NCI-H82 treated with DMSO at 0.1 percent for 48 hours (cell line): ENCODE measurements around the gene DCD.
"Not testable (repeated sequence)": the region's sequence is repeated elsewhere in the genome, so short reads cannot be mapped to it uniquely, and the experiment has no call there.

Experiments used
- DNase-seq: peaks from one replicate; lab custom pipeline; 2025; ENCODE audit not compliant: unreplicated experiment; lab: John Stamatoyannopoulos, UW

DCD gene, protein sequence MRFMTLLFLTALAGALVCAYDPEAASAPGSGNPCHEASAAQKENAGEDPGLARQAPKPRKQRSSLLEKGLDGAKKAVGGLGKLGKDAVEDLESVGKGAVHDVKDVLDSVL

GRCh38 chr12:54648265-54648664, at the start of gene DCD:
DCD (minus strand) TSS chr12:54648365; CDS start chr12:54648303, 62 bp downstream.
- DNase-seq, result no peak

DNA sequence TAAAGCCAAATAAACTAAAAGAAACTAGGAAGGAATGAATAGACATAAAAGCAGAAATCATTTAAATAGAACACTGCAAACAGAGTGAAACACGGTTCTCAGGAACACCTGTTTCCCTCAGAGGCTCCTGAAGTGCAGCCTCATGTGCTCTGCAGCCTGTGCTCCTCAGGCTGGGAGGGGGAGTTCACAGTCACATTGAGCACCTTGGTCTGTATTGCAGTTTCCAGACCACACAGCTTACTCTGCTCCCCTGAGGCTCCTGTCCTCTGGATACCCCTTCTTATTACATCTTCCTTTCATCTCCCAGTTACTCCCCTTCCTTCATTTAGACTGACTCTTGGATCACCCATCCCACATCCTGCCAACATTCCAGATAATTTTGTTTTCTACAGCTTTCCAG, 49.7 kb upstream of the DCD start:
- no peak for DNase-seq

DNA sequence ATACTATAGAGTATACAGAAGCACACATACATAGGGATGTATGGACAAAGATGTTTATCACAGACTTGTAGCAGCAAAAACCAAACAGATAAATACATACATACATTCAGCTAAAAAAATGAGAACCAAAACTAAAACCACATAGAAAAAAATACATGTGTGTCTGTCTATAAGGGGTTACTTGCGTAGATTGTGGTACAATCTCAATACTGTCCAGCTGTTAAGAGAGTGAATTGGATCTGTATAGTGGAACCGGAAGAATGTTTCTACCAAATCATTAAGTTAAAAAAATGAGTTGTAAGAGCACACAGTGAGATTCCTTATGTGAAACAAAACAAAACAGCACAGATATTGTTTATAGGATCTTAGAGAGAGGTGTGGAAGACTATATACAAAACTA, 44.2 kb upstream of the DCD start:
- DNase-seq, result no peak

- DNase-seq, result no peak
Measured at GRCh38 chr12:54689984-54690383, 41.8 kb upstream of the DCD start.

DNA sequence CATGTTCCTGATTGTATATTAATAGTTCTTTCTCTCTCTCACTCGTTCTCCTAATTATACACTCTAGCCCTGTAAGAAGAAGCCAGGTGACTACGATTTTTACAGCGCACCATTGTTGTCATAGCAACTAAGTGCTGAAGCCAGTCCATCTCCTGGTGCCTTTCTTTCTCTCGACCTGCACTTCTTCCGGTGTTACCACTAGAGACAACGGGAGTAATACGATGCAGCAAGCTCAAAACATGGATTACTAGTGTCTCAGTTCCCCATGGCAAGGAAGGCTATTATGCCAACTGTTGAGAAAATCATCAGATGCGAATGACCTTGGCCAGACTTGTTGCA, 40.8 kb upstream of the DCD start:
- DNase-seq, result no peak

DNA sequence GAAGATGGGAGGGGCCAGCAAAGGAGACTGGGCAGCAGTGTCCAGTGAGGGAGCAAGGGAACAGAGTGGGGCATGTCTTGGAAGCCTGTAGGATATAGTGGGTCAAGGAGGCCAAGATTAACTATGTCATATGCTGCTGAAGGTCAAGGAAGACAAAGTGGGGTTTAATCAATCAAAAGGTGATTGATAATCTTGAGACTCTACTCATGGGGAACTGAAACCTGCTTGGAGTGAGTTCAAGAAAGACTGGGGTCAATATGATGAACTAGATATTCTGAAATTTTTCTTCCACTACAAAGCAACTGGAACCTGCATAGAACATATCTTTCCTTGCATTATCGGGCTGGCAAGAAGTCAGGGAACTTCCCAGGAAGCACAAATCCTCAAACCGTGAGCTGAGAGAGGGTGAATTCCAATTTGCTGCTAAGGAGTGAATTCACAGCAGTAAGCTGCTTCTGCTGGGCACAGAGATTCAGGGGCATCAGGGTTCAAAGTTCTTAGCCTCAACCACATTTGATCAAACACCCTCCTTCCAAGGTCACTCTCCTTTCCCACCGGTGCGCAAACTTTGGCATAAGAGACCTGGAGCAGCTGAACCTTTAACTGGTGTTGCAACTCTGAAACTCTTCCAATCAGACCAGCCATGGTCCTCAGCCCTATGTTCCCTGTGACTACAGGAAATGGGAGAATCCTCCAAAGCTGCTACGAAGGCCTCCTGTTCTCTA, 40.3 kb upstream of the DCD start:
- DNase-seq, result no peak

GRCh38 chr12:54684636-54685630, 36.8 kb upstream of the DCD start:
- DNase-seq, result no peak

DNA sequence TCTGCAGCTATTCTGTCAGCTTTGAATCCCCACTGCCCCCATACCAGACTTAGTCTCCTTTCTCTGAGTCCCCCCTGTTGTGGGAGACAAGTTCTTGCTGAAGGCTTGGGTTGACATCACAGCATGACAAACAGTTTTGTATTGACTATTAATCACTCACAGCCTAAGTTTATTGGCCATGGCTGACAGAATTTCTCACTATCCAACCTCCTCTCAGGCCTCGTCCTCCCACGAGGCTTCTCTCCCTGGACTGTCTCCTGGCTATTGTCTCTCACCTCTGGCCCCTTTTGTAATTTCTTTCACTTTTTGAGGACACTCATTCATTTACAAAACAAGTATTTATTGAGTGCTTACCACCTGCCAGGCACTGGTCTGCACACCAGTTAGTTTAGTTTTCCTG, 35.2 kb upstream of the DCD start:
- no peak for DNase-seq

- DNase-seq, result no peak
Measured at GRCh38 chr12:54682674-54683073, 34.5 kb upstream of the DCD start.

- DNase-seq, result no peak
Measured at GRCh38 chr12:54680374-54680773, 32.2 kb upstream of the DCD start.

DNA sequence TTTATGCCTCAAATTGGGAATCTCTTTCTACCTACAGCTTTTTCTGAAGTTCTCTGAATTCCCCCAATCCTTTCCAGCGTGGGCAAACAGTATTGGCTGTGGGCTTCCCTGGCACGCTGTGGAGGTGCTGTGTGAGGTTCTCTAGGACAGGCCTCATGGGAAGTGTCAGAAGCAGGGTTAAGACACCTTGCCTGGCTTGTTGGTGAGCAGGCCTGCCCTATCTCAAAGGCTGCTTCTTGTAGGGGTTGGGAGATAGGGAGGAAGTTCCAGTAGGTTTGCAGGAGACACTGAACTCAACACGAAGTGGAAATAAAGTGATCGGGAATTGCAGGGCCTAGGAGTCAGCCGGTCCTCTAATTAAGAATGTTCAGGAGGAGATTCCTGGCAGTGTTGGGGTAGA, 30.0 kb upstream of the DCD start:
- no peak for DNase-seq

- no peak for DNase-seq
Measured at GRCh38 chr12:54667945-54668344, 19.8 kb upstream of the DCD start.

DNA sequence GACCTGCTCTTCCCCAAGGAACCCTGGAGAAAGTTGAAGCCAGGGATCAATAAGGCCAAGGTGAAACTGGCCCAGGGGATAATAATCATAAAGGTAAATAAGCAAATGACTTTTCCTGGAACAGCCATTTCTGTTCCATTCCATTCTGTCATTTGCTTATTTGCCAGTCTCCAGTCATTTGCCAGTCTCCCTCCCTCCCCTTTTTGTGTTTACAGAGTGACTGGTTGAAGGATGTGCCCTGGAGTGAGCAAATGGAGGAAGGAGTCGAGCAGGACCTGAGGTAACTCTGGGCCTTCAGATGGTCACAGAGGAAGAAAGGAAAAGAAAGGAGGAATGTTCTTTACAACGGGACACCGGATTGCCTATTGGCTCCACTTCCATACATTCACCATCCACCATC, 17.8 kb upstream of the DCD start:
- DNase-seq, result no peak

- DNase-seq, result not testable (repeated sequence)
Measured at GRCh38 chr12:54665022-54665635, 17.0 kb upstream of the DCD start.

DNA sequence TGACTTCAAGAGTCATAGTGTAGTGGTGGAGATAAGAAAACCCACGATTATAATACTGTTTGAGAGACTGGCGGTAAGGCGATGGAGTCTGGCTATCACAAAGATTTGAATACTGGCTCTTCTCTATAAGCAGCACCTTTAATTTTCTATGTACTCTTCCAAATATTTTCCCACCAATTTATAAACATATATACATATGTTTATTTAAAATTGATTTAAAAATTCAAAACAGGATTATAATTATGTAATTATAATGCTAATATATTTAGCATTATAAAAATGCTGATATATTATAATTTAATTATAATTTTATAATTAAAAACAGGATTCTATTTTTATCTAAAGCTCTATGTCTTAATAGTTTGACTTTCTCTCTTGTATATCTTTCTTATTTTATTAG, 15.4 kb upstream of the DCD start:
- no peak for DNase-seq

- no peak for DNase-seq
Measured at GRCh38 chr12:54662026-54662425, 13.9 kb upstream of the DCD start.

DNA sequence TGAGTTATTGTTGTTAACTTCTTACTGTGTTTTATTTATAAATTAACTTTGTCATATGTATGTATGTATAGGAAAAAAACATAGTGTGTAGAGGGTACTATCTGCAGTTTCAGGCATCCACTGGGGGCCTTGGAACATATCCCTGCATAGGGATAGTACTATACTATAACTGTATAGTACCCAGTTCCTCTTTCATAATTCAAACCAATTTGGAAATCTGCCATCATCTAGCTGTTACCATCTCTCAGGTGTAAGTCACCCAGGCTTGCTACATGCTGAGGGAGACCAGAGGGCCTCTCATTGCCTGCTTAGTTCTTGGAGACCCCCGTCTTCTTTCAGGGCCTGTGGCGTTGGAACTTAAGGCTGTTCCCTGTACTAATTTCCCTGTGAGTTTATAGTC, 12.9 kb upstream of the DCD start:
- DNase-seq, result no peak

- DNase-seq, result no peak
Measured at GRCh38 chr12:54660320-54660962, 12.3 kb upstream of the DCD start.

GRCh38 chr12:54658306-54659264, 10.4 kb upstream of the DCD start:
- no peak for DNase-seq

DNA sequence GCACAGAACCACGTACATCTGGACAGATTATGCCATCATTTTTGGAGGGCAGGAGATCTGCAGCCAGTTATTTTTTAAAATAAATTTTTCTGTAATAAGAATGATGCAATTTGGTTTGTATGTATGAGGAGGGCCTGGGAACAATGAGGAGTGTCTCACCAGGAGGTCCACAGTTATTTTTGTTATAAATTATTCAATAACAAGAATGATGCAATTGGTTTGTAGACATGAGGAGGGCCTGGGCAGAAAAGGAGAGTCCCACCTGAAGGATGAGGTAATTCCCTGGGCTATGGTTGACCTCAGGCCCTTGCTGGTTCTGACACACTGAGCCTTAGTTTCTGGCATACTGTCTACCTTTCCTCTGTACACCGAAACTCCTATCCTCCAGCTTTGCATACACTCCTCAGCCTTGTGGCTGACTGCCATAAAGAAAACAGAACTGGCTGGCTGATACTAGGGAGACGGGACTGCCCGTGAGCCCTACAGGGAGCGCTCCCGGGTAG, 9.0 kb upstream of the DCD start:
- no peak for DNase-seq
